Left ventricle myocardium inferior (tissue), 1 donor: ENCODE data around the gene ZNF423. TPM values are rescaled to one million over a fixed set of nuclear protein-coding genes. Genes with fewer than 3 reads are reported as not detected.

Experiments used
- DNase-seq: peaks from one replicate; pipeline ENCODE4 v3.0.0-alpha.2; 2020
- H3K27ac ChIP-seq: fragments of 200-600 bp; replicated peaks from 2 replicates; pipeline ENCODE4 v1.8.0; 2021
- H3K27me3 ChIP-seq: fragments of 200-600 bp; 2 replicates; pipeline ENCODE4 v1.8.0; 2021; ENCODE audit warnings: low read depth
- H3K36me3 ChIP-seq: fragments of 200-600 bp; 2 replicates; pipeline ENCODE4 v1.8.0; 2021
- H3K4me1 ChIP-seq: fragments of 200-600 bp; 2 replicates; pipeline ENCODE4 v1.8.0; 2021
- H3K4me3 ChIP-seq: fragments of 200-600 bp; 2 replicates; pipeline ENCODE4 v1.8.0; 2021; ENCODE audit warnings: mild to moderate bottlenecking, moderate library complexity
- H3K9me3 ChIP-seq: fragments of 200-600 bp; replicated peaks from 2 replicates; pipeline ENCODE4 v1.8.0; 2021
- intact Hi-C: fragments of 100-400 bp; cut with micrococcal nuclease; formaldehyde crosslinking; loops from one replicate; pipeline ENCODE4 v1.11.0; 2022
- total RNA-seq: library from RNA; stranded (reverse); fragmentation: NEBNext Ultra II Directional; extraction: Animal tissue kit (Norgen Biotek cat#: 25700); gene quantifications from one replicate; pipeline ENCODE4 v1.2.1, GENCODE V29; 2021
- TF ChIP-seq, protein P1 (sequence below): fragments of 200-600 bp; IDR thresholded peaks from 2 replicates; pipeline ENCODE4 v1.8.0; 2021; ENCODE audit warnings: antibody characterized with exemption, mild to moderate bottlenecking, borderline replicate concordance
- donor health status: DM: no; HTN: yes; CAD: no; lungs with severe emphysema.

Gene ZNF423
- total RNA-seq, 1 donor from 2014 or later = 8.6 TPM

GRCh38 chr16:49789616-49790015 is 66.3 kb downstream of the ZNF423 start:
- Histone ChIP-seq H3K4me3 (no peak overlapping the region), H3K4me1 (no peaks in the 10 kb centered on the region), H3K36me3 (no peaks in the 10 kb centered on the region), H3K27me3 (peaks cover 39% of the 10 kb centered on the region), H3K9me3 (no peaks in the 10 kb centered on the region), H3K27ac (peak overlapping the region; percentile 55)
- TF ChIP-seq, protein P1, sequence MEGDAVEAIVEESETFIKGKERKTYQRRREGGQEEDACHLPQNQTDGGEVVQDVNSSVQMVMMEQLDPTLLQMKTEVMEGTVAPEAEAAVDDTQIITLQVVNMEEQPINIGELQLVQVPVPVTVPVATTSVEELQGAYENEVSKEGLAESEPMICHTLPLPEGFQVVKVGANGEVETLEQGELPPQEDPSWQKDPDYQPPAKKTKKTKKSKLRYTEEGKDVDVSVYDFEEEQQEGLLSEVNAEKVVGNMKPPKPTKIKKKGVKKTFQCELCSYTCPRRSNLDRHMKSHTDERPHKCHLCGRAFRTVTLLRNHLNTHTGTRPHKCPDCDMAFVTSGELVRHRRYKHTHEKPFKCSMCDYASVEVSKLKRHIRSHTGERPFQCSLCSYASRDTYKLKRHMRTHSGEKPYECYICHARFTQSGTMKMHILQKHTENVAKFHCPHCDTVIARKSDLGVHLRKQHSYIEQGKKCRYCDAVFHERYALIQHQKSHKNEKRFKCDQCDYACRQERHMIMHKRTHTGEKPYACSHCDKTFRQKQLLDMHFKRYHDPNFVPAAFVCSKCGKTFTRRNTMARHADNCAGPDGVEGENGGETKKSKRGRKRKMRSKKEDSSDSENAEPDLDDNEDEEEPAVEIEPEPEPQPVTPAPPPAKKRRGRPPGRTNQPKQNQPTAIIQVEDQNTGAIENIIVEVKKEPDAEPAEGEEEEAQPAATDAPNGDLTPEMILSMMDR = no peak
- intact Hi-C loops = no loop called here
- DNase-seq = no peak

DNA sequence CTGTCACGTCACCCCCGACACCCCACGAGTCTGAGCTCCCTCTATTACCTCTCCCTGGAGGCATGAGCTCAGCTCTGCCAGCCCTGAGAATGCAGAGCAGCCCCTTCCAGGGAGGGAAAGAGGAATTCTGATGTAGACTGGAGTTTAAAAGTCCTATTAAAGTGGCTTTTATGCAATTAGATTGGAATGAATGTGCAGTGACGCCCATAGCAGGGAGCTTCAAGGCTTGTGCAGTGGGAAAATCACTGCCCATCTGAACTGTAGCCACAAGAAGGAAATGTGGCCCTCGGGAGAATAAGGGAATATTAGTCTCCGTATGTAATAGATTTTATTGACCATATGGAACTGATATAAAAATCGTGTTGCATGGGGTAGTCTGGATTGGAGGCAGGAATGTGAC is 66.9 kb downstream of the ZNF423 start:
- intact Hi-C loops = no loop called here
- Histone ChIP-seq H3K36me3 (no peaks in the 10 kb centered on the region), H3K27ac (peak overlapping the region; percentile 55), H3K27me3 (peaks cover 33% of the 10 kb centered on the region), H3K4me3 (no peak overlapping the region), H3K4me1 (no peaks in the 10 kb centered on the region), H3K9me3 (no peaks in the 10 kb centered on the region)
- DNase-seq = no peak
- TF ChIP-seq, protein P1 = no peak

DNA sequence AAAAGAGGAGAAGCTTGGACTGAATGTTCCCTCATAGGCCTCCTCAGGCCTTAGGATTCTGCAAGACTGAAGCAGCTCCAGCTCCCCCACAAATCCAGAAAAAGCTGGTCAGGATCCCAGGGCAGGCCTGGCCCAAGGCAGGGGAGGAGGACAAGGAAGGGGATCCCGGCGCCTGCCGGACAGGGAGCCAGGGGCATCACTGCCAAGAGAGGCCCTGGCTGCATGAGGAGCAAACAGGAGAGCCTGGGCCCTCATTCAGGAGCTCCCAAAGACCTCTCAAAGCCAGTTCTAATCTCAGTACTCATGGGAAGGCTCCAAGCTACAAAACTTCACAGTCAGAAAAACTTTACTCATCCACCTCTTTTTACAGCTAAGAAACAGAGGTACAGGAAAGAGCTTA is 67.3 kb downstream of the ZNF423 start:
- Histone ChIP-seq H3K27me3 (peaks cover 31% of the 10 kb centered on the region), H3K36me3 (no peaks in the 10 kb centered on the region), H3K27ac (peak overlapping the region; percentile 55), H3K4me3 (no peak overlapping the region), H3K4me1 (no peaks in the 10 kb centered on the region), H3K9me3 (no peaks in the 10 kb centered on the region)
- intact Hi-C loops = no loop called here
- DNase-seq = peak; percentile 46
- TF ChIP-seq, protein P1 = no peak

- no peak overlapping the region for H3K27ac ChIP-seq
- no peaks in the 10 kb centered on the region for H3K9me3 ChIP-seq
- H3K4me1 ChIP-seq = peaks cover 8% of the 10 kb centered on the region
- H3K36me3 ChIP-seq = no peaks in the 10 kb centered on the region
- peaks cover 29% of the 10 kb centered on the region for H3K27me3 ChIP-seq
- H3K4me3 ChIP-seq = no peak overlapping the region
- no peak for DNase-seq
- intact Hi-C loops = no loop called here
- TF ChIP-seq, protein P1 = no peak
These were observed 68.9 kb downstream of the ZNF423 start for GRCh38 chr16:49786926-49787557.

GRCh38 chr16:49785970-49786369 is 69.9 kb downstream of the ZNF423 start:
- TF ChIP-seq, protein P1 = no peak
- no peak overlapping the region for H3K4me3 ChIP-seq
- intact Hi-C loops = no loop called here

More at GRCh38 chr16:49785970-49786369, 69.9 kb downstream of the ZNF423 start:
- Histone ChIP-seq H3K27me3 (peaks cover 29% of the 10 kb centered on the region), H3K4me1 (peaks cover 14% of the 10 kb centered on the region), H3K36me3 (no peaks in the 10 kb centered on the region), H3K9me3 (no peaks in the 10 kb centered on the region), H3K27ac (no peak overlapping the region)
- DNase-seq = no peak
